Mucosa of stomach (tissue), 1 donor: ENCODE data around the gene OR51A2.
"Not testable (repeated sequence)": the region's sequence is repeated elsewhere in the genome, so short reads cannot be mapped to it uniquely, and the experiment has no call there.

ENCODE experiments used
- H3K27me3 ChIP-seq: one replicate; pipeline ENCODE4 v1.7.0; 2013; ENCODE audit warnings: mild to moderate bottlenecking, low read length; ENCODE audit not compliant: control insufficient read depth, insufficient read depth
- H3K36me3 ChIP-seq: one replicate; pipeline ENCODE4 v1.7.0; 2013; ENCODE audit warnings: low read length; ENCODE audit not compliant: control insufficient read depth, insufficient read depth
- H3K4me1 ChIP-seq: one replicate; pipeline ENCODE4 v1.7.0; 2013; ENCODE audit warnings: mild to moderate bottlenecking, low read length; ENCODE audit not compliant: control insufficient read depth, insufficient read depth
- H3K4me3 ChIP-seq: one replicate; pipeline ENCODE4 v1.7.0; 2013; ENCODE audit warnings: low read length
- H3K9ac ChIP-seq: one replicate; pipeline ENCODE4 v1.7.0; 2013; ENCODE audit warnings: mild to moderate bottlenecking, low read length, moderate library complexity
- H3K9me3 ChIP-seq: one replicate; pipeline ENCODE4 v1.7.0; 2013; ENCODE audit warnings: mild to moderate bottlenecking, low read length, moderate library complexity; ENCODE audit not compliant: control insufficient read depth
- donor health status: Pancreatic carcinoma.

The OR51A2 gene, protein sequence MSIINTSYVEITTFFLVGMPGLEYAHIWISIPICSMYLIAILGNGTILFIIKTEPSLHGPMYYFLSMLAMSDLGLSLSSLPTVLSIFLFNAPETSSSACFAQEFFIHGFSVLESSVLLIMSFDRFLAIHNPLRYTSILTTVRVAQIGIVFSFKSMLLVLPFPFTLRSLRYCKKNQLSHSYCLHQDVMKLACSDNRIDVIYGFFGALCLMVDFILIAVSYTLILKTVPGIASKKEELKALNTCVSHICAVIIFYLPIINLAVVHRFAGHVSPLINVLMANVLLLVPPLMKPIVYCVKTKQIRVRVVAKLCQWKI

DNA sequence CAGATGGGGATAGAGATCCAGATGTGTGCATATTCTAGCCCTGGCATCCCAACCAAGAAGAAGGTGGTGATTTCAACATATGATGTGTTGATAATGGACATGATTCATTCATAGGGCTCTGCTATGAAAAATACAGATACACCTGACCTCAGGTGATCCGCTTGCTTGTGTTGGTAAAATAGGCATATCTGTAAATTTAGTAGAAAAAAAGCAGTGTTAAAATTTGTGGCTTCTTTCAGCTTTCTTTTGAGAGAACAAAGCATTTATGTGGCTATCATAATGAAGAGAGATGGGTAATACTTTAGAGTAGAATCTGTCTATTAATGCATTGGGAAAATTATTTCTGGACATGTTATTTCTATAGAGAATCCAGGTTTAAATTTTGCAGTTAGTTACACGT lies at the start of gene OR51A2:
TSS of gene OR51A2 (minus strand) at position 101 of the 400 bp plus-strand sequence. CDS start at position 101, 0 bp downstream.
- not testable (repeated sequence) for H3K4me3 ChIP-seq

GRCh38 chr11:5004424-5005274 lies 49.1 kb upstream of the OR51A2 start:
- Histone ChIP-seq H3K36me3 (no peaks in the 10 kb centered on the region), H3K4me3 (no peak overlapping the region), H3K9me3 (no peaks in the 10 kb centered on the region), H3K27me3 (no peaks in the 10 kb centered on the region), H3K4me1 (no peaks in the 10 kb centered on the region), H3K9ac (no peak overlapping the region)

More for the DNA sequence above, at the start of gene OR51A2:
- not testable (repeated sequence) for H3K4me1 ChIP-seq, H3K9me3 ChIP-seq, H3K9ac ChIP-seq, H3K36me3 ChIP-seq, H3K27me3 ChIP-seq

DNA sequence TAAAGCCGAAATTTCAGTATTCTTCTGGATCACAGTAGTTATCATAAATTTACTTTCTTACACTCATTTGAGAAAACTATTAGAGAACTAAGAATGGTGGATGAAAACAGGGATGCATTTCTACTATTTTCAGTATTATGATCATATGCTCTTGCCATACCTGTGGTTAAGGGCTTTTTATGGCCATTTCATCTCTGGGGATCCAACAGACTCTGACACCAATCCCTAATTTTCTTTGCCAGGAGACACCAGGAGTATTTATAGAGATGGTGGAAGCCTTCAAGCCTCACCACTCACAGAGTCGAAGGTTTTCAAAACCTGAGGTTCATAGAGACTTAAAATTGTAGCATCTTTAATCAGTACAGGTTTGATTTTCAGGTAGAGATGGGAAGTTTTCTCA lies 39.0 kb upstream of the OR51A2 start, which contains the start of gene OR51L1:
TSS of gene OR51L1 (plus strand) at position 301 of the 400 bp plus-strand sequence. CDS start 4,132 bp downstream, outside the sequence.
- no peaks in the 10 kb centered on the region for H3K4me1 ChIP-seq
- no peak within 1 kb of the TSS for H3K4me3 ChIP-seq
- H3K9me3 ChIP-seq = no peaks in the 10 kb centered on the region
- H3K36me3 ChIP-seq = no peaks in the 10 kb centered on the region
- no peaks in the 10 kb centered on the region for H3K27me3 ChIP-seq
- no peak within 1 kb of the TSS for H3K9ac ChIP-seq

DNA sequence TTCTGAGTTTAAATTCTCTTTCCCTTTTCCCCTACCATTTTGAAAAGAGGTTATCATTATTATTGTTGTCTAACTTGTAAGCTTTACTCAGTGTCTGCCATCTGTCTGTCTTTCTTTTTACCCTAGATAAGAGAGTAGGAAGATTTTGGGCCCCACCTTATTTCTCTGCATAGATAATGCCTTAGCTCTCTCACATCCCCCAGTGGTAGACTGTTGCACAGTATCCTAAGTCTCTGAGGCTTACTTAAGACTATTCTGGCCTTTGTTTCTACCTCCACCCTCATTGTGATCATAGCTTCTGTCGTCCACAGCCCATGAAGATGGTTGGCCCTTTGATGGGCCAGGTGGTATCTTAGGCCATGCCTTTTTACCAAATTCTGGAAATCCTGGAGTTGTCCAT lies 35.5 kb upstream of the OR51A2 start:
- H3K4me1 ChIP-seq = no peaks in the 10 kb centered on the region
- H3K4me3 ChIP-seq = no peak overlapping the region
- no peaks in the 10 kb centered on the region for H3K9me3 ChIP-seq
- H3K27me3 ChIP-seq = no peaks in the 10 kb centered on the region
- no peaks in the 10 kb centered on the region for H3K36me3 ChIP-seq
- H3K9ac ChIP-seq = no peak overlapping the region

GRCh38 chr11:4983841-4984240 lies 28.3 kb upstream of the OR51A2 start:
- H3K9ac ChIP-seq = no peak overlapping the region
- no peaks in the 10 kb centered on the region for H3K9me3 ChIP-seq
- no peaks in the 10 kb centered on the region for H3K4me1 ChIP-seq
- H3K4me3 ChIP-seq = no peak overlapping the region
- H3K27me3 ChIP-seq = no peaks in the 10 kb centered on the region
- H3K36me3 ChIP-seq = no peaks in the 10 kb centered on the region

- H3K27me3 ChIP-seq = no peaks in the 10 kb centered on the region
- H3K36me3 ChIP-seq = no peaks in the 10 kb centered on the region
- H3K4me1 ChIP-seq = no peaks in the 10 kb centered on the region
- H3K9ac ChIP-seq = no peak overlapping the region
- H3K9me3 ChIP-seq = no peaks in the 10 kb centered on the region
- H3K4me3 ChIP-seq = no peak overlapping the region
Measured at GRCh38 chr11:4982678-4983077, 27.2 kb upstream of the OR51A2 start.

GRCh38 chr11:4979036-4979435 lies 23.5 kb upstream of the OR51A2 start:
- H3K36me3 ChIP-seq = no peaks in the 10 kb centered on the region
- no peaks in the 10 kb centered on the region for H3K9me3 ChIP-seq
- no peaks in the 10 kb centered on the region for H3K27me3 ChIP-seq
- H3K4me3 ChIP-seq = no peak overlapping the region
- H3K9ac ChIP-seq = no peak overlapping the region
- H3K4me1 ChIP-seq = no peaks in the 10 kb centered on the region

GRCh38 chr11:4975436-4975835 lies 19.9 kb upstream of the OR51A2 start:
- Histone ChIP-seq H3K4me1 (no peaks in the 10 kb centered on the region), H3K9ac (no peak overlapping the region), H3K36me3 (no peaks in the 10 kb centered on the region), H3K4me3 (no peak overlapping the region), H3K27me3 (no peaks in the 10 kb centered on the region), H3K9me3 (no peaks in the 10 kb centered on the region)

DNA sequence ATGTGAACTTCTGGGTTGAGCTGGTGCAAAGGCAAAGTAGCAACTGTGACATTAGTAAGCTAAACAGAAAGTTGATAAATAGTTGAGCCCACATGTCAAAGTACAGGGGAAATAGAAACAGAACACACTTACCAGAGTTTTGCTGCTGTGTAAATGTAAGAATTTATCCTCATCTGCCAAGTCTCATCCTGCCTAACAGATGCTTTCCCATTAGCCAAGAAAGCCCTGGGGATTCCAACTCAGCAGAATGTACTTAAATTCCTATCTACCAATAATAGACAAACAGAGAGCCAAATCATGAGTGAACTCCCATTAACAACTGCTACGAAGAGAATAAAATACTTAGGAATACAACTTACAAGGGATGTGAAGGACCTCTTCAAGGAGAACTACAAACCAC lies 7.3 kb upstream of the OR51A2 start:
- H3K9me3 ChIP-seq = no peaks in the 10 kb centered on the region
- H3K27me3 ChIP-seq = no peaks in the 10 kb centered on the region
- H3K9ac ChIP-seq = no peak overlapping the region
- H3K4me3 ChIP-seq = no peak overlapping the region
- no peaks in the 10 kb centered on the region for H3K4me1 ChIP-seq
- H3K36me3 ChIP-seq = no peaks in the 10 kb centered on the region

DNA sequence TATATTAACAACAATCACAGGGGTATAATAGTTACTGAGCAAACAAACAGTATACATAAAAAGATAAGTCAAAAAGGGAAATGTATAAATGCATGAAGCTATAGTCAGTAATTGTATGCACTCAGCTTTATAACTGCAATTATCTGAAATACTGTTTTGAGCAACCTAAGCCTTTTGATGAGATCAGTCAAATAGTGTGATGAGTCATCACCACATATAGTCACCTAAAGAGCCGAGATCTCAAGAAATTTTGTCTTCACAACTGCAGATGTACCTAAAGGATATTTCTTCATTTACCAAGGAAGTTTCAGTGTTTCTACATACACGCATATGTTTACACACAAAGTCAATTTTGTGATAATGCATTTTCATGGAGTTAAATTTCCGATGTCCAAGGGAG lies 5.4 kb upstream of the OR51A2 start:
- Histone ChIP-seq H3K9ac (no peak overlapping the region), H3K27me3 (no peaks in the 10 kb centered on the region), H3K4me1 (no peaks in the 10 kb centered on the region), H3K36me3 (no peaks in the 10 kb centered on the region), H3K4me3 (no peak overlapping the region), H3K9me3 (no peaks in the 10 kb centered on the region)

DNA sequence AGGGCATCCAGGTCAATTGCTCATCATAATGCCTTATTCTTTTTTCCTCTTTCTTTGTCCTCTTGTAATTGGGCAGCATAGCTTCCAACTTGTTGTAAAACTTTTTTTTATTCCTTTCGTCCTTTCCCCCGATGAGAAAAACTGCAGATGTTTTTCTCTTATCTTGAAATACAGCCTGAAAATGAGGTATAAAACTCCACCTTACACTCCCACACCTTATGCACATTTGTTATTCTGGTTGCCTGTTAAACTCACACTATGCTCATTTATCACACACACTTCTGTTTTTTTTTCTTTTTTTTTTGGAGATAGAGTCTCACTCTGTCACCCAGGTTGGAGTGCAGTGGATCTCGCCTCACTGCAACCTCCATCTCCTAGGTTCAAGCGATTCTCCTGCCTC lies 1.9 kb upstream of the OR51A2 start:
- Histone ChIP-seq H3K27me3 (no peaks in the 10 kb centered on the region), H3K9me3 (no peaks in the 10 kb centered on the region), H3K4me3 (no peak overlapping the region), H3K36me3 (no peaks in the 10 kb centered on the region), H3K4me1 (no peaks in the 10 kb centered on the region), H3K9ac (no peak overlapping the region)

GRCh38 chr11:4947505-4947904 lies 8.0 kb downstream of the OR51A2 start, which contains the start of gene OR51A4:
Gene OR51A4, minus strand, starts transcription at chr11:4947605. Its CDS starts 505 bp downstream, at chr11:4947100.
- Histone ChIP-seq H3K36me3 (no peaks in the 10 kb centered on the region), H3K4me1 (no peaks in the 10 kb centered on the region), H3K9me3 (no peaks in the 10 kb centered on the region), H3K4me3 (no peak within 1 kb of the TSS), H3K9ac (no peak within 1 kb of the TSS), H3K27me3 (no peaks in the 10 kb centered on the region)
